HG02943 (cell line): Measurements from ENCODE around the gene OR10C1.

ENCODE experiments used
- ATAC-seq: cut with Tn5 transposase; IDR thresholded peaks from one replicate; pipeline ENCODE4 v1.9.1; 2021; ENCODE audit warnings: mild to moderate bottlenecking, low read depth, moderate library complexity; ENCODE audit not compliant: unreplicated experiment

OR10C1 gene

GRCh38 chr6:29474996-29475395 lies 35.9 kb downstream of the OR10C1 start:
- no peak for ATAC-seq

DNA sequence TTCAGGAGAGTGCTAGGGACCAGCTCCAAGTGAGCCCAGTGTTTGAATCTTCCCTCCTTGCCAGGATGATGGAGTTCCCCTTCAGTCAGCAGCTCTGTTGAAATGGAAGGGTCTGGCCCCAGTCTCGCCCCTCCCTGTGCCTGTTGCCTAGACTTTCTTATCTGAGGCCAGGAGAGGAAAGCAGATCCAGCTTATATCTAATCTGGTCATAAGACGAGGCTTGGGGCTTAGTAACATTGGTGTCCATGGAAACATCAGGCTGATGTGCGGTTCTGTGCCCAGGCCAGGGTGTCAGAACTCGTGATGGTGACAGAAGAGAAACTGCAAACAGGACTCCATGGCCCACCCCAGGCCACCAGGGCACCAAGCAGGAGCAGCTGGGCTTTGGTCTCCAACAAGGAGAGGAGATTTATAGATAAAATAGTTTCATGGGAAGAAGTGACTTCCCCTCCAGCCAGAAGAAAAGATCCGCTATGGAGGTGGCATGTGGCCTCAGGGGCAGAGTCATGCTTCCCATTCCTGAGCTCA lies 38.9 kb downstream of the OR10C1 start:
- no peak for ATAC-seq

DNA sequence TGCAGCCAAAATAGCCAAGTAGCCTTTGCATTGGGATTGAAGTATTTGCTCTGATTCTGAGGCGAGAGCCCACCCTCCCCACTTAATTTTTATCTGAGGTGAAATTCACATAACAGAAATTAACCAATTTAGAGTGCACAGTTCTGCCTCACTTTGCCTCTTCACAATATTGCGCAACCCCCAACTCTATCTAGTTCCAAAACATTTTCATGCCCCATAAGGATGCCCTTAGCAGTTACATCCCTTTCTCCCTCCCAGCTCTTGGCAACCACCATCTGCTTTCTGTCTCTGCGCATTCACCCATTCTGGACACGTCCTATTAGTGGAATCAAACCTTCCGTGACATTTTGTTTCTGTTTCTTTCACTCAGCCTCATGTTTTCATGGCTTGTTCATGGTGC lies 39.6 kb downstream of the OR10C1 start:
- no peak for ATAC-seq

DNA sequence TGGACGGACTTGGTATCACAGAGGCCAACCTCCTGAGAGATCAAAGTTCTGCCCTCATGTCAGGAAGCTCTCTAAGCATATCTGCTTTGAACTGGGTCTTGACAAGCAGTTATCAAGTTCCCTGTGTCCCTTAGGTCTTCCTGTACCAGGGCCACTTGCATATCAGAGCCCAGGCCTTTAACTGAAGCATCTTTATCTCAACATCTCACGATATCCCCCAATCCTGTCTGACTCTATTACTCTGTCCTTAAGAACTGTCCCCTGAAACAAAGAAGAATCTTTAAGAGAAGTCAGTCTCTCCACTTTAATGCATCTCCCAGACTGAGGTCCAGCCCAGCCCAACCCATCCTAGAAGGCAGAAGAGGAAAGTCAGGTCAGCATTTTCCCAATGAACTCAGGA lies 40.5 kb downstream of the OR10C1 start:
- ATAC-seq = no peak

DNA sequence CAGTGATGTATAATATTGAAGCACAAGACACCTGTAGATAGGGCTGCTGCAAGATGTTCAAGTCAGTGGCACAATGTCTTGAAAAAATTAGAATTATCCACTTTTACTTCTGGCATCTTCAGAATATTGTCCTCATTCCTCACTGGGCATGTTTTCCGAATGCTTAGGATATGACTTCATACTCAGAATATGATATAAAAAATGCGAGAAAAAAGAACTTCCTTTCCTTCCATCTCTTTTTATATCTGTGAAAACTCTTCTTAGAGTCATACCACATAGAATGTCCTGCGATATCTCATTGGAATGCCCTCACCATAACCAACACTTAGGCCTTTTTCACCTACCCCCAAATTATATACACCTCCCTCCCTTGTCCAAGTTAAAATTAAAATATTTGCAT lies 44.1 kb downstream of the OR10C1 start:
- ATAC-seq = no peak

DNA sequence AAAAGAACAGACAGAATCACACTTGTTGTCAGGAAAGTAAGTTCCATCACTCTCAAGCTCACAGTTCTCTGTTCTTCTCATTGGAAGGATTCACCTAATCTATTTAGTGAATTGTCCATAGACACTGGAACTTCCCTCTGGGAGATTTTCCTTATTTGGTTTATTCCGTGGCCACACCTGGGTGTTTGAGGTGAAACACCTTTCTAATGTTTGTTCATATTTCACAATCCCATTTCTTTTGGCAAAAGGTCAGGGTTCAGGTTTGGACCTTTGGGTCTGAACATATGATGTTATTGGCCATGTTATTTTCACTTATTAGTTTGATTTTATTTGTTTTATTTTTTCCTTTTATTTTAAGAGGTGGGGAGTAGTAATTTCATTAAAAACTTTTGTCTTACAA lies 44.6 kb downstream of the OR10C1 start:
- no peak for ATAC-seq

GRCh38 chr6:29486577-29486976 lies 47.5 kb downstream of the OR10C1 start:
- no peak for ATAC-seq

DNA sequence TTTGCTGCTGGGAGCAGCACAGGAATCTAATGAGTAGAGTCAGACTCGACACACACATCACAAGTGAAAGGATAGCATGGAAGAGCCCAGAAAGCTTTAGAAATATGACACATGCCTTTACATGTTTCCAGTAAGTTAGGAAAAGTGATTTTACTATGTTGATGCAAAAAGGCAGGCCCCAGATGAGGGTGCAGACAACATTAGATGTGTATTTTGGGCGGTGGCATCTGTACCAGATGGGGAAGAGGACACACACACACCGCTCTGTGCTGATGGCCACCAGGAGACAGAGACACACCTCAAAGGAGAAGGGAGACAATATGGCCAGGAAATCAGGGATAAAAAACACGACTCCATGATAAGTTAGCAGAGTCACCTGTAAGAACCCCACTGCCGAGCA lies 48.0 kb downstream of the OR10C1 start:
- ATAC-seq = no peak

DNA sequence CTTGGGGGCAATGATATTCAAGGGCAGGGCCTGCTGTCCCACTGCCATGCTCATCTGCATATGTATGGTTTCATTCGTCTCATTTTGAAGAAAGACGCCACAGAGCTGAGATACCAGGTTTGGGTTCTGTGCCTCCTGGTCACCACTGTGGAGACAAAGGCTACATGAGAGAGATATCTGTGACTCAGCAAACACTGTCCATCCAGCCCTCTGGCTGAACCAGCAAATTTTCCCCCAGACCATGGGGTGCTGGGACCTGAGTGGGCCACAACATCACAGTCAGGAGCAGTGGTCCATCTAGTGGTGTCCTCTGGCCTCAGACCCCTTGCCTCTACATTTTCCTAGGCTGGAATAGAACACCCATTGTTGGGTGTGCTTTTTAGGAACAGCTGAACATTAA lies 48.6 kb downstream of the OR10C1 start, which contains the start of gene MAS1L:
MAS1L (minus strand) TSS at position 297 of the 400 bp plus-strand sequence; CDS start at position 243, 54 bp downstream.
- no peak for ATAC-seq

- ATAC-seq = no peak
Measured at GRCh38 chr6:29488874-29489273, 49.8 kb downstream of the OR10C1 start.

GRCh38 chr6:29489286-29489685 lies 50.2 kb downstream of the OR10C1 start:
- no peak for ATAC-seq

GRCh38 chr6:29490055-29490454 lies 50.9 kb downstream of the OR10C1 start:
- no peak for ATAC-seq

DNA sequence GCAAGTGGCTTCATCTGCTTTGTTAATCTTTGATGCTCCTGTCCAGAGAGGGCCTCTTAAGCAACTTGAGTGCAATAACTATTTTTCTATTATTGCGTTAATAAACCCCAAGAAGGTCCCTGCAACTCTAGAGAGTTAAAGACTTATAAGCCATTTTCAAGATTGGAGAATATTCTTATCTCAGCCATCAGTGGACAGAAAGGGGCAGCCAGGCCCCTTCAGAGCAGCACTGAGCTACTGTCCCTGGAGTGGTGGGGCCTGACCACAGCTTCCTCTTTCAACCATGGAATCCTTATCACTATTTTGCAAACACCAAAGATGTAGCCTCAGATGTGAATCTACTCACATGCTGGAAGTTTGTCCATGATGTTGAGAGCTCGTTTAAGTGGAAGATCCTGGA lies 51.4 kb downstream of the OR10C1 start:
- no peak for ATAC-seq
